D721Med (cell line): ENCODE data around the gene ANKRD55.
"Not testable (repeated sequence)": the region's sequence is repeated elsewhere in the genome, so short reads cannot be mapped to it uniquely, and the experiment has no call there.

Source experiments
- DNase-seq: peaks from one replicate; pipeline ENCODE4 v3.0.0; 2011; ENCODE audit warnings: low spot score; ENCODE audit not compliant: insufficient read length
- FAIRE-seq: peaks from 2 replicates; lab custom pipeline; 2011; peaks lifted over from hg19 to GRCh38; lab: Jason Lieb, UNC
- CTCF ChIP-seq: IDR thresholded peaks from 2 replicates; pipeline ENCODE4 v1.5.1; 2012; ENCODE audit warnings: mild to moderate bottlenecking, control low read depth; ENCODE audit not compliant: insufficient read depth; ENCODE audit errors: missing control alignments

The ANKRD55 gene

DNA sequence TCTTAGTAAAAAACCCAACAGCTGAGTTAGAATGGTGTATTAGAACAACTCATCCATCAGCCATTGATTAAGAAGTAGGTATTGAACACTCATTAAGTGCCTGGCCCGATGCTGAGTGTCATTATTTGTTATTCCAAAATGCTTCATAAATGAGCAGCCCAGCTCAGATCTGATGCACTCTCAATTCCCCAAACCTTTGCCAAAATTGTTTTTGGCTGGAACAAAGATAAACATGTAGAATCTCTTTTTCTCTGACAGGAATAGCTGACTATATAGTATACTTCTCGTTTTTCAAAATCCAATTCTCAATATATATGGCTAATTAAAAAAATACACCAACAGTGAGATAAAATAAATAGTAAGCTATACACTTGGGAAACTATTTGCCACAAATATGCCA, 20.0 kb upstream of the ANKRD55 start:
- FAIRE-seq = no peak
- no peak for TF ChIP-seq CTCF
- no peak for DNase-seq

DNA sequence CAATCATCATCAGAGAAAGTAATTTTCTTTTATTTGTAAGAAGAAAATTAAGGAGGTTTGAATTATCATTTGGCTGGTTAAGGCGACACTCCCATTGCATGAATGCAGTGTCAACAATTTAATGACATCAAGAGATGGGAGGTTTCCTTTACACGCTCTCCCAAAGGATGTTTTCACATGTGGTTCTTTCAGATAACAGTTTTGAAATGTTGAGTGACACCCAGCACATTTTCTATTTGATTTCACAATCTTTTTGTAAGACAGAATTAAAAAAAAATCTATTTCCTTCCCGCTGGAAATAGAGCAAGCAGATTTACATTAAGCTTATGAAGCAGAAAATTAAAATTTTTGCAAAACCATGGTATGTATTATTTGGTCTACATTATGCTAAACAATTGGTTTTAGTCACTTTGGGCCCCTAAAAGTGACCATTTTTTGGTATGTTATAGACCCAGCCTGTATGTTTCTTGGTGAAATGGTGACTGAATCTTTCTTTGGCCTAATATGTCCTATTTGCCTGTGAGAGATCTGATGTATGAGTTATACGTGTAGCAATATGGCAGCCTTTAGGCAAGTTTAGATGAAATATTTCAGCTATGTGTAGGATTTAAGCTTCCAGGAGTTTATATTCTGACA, 18.9 kb upstream of the ANKRD55 start:
- FAIRE-seq (no peak), DNase-seq (no peak)
- no peak for TF ChIP-seq CTCF

- FAIRE-seq = no peak
- no peak for TF ChIP-seq CTCF
- no peak for DNase-seq
These were observed 18.3 kb upstream of the ANKRD55 start for GRCh38 chr5:56251440-56251839.

DNA sequence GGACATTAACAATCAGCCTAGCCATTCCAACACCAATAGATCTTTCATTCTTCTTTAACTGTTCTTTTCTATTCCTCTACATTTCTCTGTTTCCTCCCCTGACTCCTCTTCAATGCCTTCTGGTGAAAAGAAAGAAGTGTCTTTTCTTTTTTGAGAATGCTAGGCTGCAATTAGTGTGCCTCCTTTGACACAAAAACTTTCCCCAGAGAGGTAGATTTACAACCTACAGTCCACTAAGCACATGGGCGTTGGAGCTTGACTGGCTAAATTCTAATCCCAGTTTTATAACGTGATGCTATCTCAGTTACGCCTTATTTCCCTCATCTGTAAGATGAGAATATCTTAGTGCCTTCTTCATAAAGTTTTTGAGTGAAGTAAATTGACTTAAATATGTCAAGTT, 16.9 kb upstream of the ANKRD55 start:
- DNase-seq = no peak
- TF ChIP-seq CTCF = no peak
- no peak for FAIRE-seq

- not testable (repeated sequence) for DNase-seq, FAIRE-seq
These were observed 16.0 kb upstream of the ANKRD55 start for GRCh38 chr5:56249085-56249484.

GRCh38 chr5:56247592-56247991, 14.5 kb upstream of the ANKRD55 start:
- DNase-seq = no peak
- FAIRE-seq = no peak
- TF ChIP-seq CTCF = no peak

GRCh38 chr5:56246769-56247168, 13.6 kb upstream of the ANKRD55 start:
- FAIRE-seq = no peak
- no peak for TF ChIP-seq CTCF
- no peak for DNase-seq

- TF ChIP-seq CTCF = no peak
- no peak for FAIRE-seq
- DNase-seq = no peak
These were observed 12.4 kb upstream of the ANKRD55 start for GRCh38 chr5:56245481-56245880.
